GM19099 (cell line): ENCODE results near the gene ROR2.

ENCODE experiments used
- POLR2A ChIP-seq: IDR thresholded peaks from 3 replicates; pipeline ENCODE4 v1.6.1; 2011; ENCODE audit warnings: low read depth; ENCODE audit not compliant: insufficient read length; ENCODE audit errors: extremely low read depth

ROR2 gene

DNA sequence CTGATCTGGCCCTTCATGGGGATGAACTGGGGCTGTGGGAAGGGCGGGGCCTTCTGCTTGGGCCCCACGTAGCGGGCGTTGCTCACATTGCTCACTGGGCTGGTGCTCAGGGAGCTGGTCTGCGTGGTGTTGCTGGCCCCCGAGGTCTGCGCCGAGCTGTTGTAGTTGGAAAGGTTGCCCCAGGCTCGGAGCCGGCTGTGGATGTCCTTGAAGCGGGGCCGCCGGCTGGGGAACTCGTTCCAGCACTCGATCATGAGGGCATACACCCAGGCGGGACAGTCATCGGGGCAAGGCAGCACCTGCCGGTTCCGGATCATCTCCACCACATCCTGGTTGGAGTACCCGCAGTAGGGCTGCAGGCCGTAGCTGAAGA is 226.0 kb downstream of the ROR2 start:
- TF ChIP-seq POLR2A: no peak

DNA sequence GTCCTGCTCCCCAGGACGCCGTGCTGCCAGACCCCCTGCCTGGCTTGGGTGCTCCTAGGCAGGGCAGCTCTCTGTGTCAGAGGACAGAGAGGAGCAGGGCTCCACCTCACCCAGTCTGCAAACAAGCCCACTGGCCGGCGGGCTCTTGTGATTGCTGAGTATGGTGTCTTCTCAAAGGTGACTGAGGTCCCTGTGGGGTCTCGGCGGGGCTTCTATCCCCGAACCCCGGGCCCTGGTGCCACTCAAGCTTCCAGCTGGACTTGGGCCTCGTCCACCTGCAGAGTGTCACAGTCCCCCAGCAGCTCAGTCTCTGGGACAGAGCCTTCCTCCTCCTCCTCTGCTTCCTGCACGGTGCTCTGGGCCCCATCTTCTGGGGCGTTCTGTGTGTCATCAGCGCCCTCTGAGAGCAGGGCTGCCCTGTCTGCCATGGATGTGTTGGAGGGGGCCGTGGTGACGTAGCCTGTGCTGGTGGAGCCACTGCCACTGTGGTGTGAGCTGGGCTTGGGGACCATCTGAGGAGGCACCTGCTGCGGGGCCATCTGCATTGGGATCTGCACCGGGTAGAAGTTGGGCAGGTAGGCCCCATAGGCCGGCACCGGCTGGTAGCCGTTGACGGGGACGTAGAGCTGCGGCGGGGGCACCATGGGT is 226.5 kb downstream of the ROR2 start:
- no peak for TF ChIP-seq POLR2A

DNA sequence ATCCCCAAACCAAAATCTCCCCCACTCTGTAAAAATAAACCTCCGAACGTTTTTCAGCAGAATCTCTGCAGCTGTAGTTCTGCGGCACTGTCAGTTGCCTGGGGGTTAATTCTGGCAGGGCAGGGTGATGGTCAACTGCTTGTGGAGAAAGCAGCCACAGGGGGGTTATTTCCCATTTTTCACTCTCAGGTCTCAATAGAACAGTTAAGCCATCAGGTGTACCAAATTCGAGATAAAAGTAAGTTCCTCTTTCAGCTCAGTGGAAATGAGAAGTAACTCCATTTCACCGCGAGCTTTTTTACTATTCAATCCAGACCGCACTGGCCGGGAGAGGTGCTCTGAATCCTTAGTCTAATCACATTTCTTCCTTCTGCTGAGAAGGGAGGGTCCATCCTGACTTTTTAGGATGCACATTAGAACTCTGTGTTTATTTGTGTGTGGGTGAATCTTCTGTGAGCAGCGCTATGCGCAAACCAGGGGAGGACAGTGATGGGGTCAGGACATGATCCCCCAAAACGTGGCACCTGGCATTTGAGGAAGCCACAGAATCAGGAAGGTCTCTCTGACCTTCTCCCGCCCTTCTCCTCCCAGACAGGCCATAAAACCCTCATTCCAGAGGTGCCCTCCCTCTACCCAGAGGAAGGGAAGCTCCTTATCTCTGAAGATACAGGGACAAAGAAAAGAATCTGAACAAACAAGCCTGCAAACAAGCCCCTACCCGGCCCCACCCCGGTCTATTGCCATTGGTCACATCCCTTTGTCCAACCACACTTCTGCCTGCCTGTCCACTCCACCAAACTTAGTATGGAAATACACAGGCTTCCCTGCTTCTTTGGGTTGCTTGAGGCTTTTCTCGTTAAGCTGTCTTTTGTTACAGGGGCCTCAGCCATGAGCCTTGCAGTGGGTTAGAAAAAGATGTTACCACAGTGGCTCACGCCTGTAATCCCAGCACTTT is 229.0 kb downstream of the ROR2 start:
- no peak for TF ChIP-seq POLR2A

DNA sequence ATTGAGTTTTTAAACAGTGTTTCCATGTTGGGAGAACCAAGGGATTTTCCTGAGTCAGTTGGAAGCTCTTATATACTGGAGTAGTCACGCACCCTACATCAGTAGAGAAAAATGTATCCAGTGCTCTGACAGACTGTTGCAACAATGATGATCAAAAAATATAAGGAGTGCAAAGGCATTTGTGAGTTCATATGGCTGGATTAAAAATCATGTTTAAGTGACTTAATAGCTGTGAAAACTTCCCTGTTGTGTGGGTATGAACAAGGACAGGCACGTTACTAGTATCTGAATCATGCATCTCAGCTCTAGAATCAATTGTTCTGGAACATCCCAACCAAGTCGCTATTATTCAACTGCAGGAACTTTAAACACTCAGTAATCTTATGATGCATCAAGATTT is 229.7 kb downstream of the ROR2 start:
- TF ChIP-seq POLR2A: no peak

DNA sequence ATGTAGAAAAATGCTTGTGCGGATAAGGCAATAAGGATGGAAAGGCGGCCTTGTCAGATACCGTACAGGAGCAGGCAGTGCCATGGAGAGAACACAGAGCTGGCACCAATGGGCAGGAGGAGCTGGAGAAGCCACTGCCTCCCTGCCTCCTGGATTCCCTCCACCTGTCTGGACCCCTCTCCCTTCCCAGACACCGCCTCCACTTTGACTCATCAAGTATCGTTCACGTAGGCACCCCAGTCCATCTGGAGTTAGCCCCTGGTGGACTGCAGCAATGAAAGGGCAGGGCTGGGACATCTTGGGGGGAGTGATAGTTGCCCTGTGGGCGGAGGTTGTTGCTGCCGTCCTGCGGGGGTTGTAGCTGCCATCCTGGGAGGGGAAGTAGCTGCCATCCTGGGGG is 232.0 kb downstream of the ROR2 start:
- no peak for TF ChIP-seq POLR2A

DNA sequence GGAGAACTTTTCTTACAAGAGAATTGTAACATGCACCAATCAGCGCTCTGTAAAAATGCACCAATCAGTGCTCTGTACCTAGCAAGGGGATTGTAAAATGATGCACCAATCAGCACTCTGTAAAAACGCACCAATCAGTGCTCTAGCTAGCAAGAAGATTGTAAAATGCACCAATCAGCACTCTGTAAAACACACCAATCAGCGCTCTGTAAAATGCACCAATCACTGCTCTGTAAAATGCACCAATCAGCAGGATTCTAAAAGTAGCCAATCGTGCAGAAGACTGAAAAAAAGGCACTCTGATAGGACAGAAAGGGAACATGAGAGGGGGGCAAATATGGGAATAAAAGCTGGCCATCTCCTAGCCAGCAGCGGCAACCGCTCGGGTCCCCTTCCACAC is 233.2 kb downstream of the ROR2 start:
- TF ChIP-seq POLR2A: no peak

DNA sequence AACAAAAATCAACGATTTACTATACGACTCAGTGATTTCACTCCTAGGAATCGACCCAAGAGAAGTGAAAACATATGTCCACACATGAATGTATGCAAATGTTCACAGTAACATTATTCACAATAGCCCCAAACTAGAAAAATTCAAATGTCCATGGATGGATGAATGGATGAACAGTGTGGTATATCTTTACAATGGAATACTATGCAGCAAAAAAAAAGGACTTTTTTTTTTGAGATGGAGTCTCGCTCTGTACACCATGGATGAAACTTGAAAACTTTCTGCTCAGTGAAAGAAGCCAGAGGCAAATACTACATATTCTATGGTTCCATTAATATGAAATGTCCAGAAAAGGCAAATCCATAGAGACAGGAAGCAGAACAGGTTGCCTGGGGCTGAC is 233.8 kb downstream of the ROR2 start:
- TF ChIP-seq POLR2A: no peak

DNA sequence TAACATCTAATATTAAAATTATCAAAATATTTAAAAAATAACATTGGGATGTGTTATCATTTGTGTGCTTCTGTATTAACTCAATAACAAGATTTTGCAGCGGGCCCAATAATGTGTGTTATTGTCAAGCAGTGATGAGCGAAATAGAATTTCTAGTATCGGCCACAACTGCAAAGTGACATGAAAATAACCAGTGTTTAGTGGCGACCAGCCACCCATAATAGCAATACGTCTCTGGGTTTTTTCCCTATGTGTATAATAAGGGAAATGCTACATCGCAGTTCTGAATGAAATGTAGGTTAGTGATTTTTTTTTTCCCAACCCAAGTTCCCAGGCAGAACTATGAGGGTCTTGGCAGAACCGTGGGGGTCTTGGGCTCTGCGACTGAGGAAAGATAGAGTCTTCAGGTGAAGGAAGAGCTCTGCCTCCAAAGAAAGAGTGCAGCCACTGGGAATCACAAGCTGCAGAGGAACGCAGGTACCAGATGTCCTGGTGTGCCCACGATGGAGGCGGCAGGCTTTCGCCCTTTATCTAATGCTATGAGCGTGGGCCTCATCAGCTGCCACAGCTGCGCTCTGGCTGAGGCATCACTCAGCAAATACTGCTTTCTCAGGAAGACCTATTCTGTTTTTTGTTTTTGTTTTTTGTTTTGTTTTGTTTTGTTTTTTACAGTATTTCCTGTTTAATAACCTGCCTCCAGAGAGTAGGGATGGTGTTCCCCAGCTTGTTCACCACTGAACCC is 235.0 kb downstream of the ROR2 start:
- TF ChIP-seq POLR2A: no peak

DNA sequence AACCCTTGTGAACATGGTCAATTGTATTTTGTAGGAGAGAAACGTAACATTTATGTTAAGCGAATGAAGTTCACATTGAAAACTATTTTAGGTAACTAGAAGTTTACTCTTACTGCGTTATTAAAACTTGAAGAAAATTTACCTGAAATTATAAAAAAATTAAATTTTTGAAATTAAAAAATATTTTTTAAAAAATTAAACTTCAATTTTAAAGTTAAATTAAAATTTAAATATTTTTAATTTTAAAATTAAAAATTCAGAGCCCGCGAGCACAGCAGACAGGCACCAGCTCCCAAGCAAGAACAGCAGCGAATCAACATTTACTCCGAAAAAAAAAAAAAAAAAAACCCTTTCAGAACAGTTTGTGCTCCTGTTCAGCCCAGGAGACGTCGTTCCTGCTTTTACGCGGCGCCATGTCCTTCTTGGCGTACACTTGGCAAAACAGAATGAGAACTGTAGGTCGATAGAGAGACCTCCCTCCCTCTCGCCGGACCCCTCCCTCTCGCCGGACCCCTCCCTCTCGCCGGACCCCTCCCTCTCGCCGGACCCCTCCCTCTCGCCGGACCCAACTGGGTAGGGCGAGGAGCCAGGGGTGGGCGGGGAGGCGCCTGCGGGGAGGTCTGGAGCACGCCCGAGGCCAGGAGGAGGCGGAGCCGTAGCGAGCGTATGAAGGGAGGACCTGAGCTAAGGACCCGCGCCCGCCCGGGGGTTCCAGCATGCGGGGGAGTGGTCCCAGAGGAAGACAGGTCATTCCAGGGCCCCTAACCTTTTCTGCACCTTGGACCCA is 235.8 kb downstream of the ROR2 start:
- TF ChIP-seq POLR2A: peak; percentile 36

DNA sequence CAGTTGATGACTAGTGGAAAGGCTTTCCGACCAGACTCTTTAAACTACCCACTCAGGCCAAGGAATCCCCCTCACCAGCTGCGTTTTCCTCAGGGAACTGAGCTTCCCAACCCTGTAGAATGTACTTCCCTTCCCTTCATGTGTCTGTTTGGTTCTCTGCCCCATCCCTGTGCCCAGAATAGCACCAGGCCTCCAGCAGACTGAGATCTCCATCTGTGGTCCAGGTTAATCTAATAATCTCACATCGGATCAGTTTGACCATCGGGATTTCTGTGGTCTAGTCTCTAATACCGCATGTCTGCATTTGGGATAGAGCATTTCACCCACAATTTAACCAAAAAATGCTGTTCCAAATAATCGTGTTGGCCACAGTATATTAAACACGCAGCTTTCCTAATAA is 237.2 kb downstream of the ROR2 start:
- TF ChIP-seq POLR2A: peak; percentile 31

DNA sequence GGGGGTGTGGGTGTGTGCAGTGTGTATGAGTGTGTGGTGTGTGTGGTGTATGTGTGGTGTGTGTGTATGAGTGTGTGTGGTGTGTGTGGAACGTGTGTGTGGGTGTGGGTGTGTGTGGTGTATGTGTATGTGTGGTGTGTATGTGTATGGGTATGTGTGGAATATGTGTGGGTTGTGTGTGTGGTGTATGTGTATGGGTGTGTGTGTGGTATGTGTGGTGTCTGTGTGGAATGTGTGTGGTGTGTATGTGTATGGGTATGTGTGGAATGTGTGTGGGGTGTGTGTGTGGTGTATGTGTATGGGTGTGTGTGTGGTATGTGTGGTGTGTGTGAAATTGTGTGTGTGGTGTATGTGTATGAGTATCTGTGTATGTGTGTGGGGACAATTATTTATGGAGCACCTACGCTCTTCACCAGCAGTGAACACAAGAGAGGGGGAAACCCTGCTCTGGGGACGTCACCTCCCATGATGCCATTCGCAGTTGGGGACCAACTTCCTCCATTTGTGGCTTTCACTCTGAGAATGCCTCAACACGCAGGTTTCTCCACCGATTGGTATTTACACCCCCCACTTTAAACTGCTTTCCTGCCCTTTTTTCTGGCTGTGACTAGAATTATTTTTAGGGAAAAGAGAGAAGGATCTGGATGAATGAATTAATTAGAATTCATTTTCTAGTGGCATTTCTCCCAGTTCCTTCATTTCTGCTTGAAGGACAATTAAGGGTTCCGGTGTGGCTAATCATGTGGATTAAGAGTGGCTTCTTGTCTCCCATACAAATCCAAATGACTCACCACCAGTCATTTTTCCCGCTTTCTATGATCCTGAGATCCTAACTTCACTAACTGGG is 238.1 kb downstream of the ROR2 start:
- peak; percentile 62 for TF ChIP-seq POLR2A

DNA sequence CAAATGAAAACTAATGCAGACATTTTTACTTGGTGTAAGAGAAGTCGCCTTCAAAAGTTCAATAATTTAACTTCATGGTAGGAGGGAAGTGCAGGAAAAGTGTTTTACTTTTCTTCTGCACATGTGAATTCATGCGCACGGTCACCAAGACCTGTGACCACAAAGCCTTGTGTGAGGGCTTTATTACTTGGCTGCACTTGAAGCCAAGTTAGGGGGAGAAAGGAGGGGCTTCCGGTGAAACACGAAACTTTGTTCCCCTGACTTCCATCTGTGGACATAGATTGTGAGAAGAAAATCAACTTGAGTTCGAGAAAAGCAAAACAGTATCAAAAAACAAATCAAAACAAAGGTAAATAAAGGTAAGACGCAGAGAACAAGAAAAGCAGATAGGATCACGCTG is 239.9 kb downstream of the ROR2 start:
- TF ChIP-seq POLR2A: no peak

DNA sequence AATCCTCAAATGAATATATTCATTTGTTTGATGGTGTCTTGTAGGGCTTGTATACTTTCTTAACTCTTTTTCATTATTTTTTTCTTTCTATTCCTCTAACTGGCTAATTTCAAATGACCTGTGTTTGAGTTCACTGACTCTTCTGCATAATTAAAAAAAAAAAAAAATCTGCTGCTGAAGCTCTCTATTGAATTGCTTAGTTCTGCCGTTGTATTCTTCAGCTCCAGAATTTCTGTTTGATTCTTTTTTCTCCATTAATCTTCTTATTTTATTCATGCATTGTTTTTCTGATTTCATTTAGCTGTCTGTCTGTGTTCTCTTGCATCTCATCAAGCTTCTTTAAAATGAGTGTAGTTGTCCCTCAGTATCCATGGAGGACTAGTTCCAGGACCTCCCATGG is 244.6 kb downstream of the ROR2 start:
- TF ChIP-seq POLR2A: no peak

DNA sequence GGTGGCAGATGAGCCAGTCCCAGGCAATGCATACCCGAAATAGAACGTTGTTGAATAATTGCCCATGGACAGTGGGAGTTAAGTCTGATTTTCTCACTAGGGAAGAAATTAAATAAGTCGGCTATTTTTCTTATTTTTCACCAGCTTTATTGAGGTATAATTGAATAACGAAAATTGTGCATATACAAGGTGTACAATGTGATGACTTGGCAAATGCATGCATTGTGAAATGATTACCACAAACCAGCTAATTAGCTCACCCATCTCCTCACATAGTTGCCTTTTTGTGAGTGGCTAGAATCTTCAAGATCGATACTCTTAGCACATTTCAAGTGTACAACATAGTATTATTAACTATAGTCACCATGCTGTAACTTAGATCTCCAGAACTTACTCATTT is 249.6 kb downstream of the ROR2 start:
- no peak for TF ChIP-seq POLR2A

DNA sequence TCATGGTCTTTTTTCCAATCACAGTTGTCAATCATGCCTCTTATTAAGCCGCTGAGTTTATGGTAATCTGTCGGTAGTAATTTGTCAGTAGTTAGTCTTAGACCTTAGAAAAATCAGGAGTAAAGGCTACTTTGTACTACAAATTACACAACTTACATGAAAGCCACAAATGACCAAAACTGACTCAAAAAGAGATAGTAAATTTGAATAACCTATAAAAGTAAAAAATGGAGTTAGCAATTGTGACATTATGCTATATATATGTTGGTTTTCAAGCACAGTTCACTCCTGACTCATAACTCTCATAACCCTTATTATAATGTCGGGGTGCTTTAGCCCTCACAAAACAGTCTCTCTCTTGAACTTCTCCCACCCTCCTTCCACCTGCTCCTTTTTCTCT is 251.8 kb downstream of the ROR2 start:
- TF ChIP-seq POLR2A: no peak

DNA sequence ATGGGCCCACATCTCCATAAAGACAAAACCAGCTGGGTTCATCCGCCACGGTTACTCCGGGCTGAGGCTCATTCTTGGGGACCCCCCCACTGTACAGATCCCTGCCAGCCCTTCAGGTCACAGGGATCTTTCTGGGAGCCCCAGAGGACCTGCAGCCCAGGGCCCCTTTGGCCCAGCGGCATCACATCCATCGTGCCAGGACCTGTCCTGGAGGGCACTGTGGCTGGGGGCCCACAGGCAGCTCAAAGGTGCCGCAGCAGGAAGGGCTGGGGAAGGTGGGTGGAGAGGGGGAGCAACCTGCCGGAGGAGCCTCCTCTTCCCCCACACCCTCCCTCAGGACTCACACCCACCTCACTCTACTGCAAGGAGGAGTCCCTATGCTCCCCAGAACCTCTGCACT is 252.8 kb downstream of the ROR2 start:
- TF ChIP-seq POLR2A: no peak
